ENCODE measurements around the gene PSEN2. TPM values are rescaled to one million over a fixed set of nuclear protein-coding genes. Genes with fewer than 3 reads are reported as not detected.

The PSEN2 gene
- total RNA-seq, 1 experiment from 2014 or later, result 6.6 TPM

DNA sequence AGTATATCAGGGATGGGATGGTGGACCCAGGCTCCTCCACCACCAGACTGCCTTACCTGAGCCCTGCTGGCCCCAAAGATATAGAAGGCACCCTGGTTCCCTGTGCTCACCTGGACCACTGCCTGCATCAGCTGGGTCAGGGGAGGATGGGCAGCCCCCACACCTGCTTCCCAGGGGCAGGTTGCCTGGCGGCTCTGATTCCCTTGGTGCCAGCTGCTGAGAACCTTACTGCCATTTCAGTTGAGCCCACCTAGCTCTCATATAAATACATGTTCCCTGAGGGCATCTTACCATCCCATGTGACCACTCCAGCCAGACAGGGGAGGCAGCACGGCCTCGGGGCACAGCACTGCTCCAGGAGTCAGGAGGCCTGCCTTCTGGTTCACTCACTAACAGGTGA lies 24.4 kb downstream of the PSEN2 start:
- CTCF ChIA-PET, result no interaction called here

DNA sequence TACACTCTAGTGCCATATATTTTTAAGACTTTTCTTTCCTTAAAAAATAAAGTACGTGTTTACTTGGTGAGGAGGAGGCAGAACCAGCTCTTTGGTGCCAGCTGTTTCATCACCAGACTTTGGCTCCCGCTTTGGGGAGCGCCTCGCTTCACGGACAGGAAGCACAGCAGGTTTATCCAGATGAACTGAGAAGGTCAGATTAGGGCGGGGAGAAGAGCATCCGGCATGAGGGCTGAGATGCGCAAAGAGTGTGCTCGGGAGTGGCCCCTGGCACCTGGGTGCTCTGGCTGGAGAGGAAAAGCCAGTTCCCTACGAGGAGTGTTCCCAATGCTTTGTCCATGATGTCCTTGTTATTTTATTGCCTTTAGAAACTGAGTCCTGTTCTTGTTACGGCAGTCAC lies 25.2 kb downstream of the PSEN2 start:
- ChIA-PET POLR2A (ENCODE audit: low non-redundant PET) (no interaction called here), CTCF (no interaction called here)
- DNase-seq (ENCODE audit: low spot score), result no peak
- Histone ChIP-seq H3K27ac (ENCODE audit: low read depth, low read length, poor library complexity, severe bottlenecking) (no peak overlapping the region), H3K27me3 (replicated peaks; ENCODE audit: insufficient read depth, low read depth, low read length, poor library complexity) (no peaks in the 10 kb centered on the region), H3K9me3 (ENCODE audit: low read depth, low read length, poor library complexity, severe bottlenecking) (no peaks in the 10 kb centered on the region), H3K4me3 (ENCODE audit: low read depth, low read length, poor library complexity, severe bottlenecking) (no peak overlapping the region), H3K4me1 (ENCODE audit: insufficient read depth, low read length, poor library complexity, severe bottlenecking) (no peaks in the 10 kb centered on the region), H3K36me3 (ENCODE audit: insufficient read depth, low read length, poor library complexity, severe bottlenecking) (no peaks in the 10 kb centered on the region)
- TF ChIP-seq EZH2 (IDR thresholded peaks at IDR 0.05; ENCODE audit: borderline replicate concordance, low read depth, low read length, poor library complexity, severe bottlenecking), result no peak
- TF ChIP-seq, protein P1, sequence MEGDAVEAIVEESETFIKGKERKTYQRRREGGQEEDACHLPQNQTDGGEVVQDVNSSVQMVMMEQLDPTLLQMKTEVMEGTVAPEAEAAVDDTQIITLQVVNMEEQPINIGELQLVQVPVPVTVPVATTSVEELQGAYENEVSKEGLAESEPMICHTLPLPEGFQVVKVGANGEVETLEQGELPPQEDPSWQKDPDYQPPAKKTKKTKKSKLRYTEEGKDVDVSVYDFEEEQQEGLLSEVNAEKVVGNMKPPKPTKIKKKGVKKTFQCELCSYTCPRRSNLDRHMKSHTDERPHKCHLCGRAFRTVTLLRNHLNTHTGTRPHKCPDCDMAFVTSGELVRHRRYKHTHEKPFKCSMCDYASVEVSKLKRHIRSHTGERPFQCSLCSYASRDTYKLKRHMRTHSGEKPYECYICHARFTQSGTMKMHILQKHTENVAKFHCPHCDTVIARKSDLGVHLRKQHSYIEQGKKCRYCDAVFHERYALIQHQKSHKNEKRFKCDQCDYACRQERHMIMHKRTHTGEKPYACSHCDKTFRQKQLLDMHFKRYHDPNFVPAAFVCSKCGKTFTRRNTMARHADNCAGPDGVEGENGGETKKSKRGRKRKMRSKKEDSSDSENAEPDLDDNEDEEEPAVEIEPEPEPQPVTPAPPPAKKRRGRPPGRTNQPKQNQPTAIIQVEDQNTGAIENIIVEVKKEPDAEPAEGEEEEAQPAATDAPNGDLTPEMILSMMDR (conservative IDR thresholded peaks at IDR 0.05; ENCODE audit: low read depth, low read length), result no peak
- intact Hi-C loops (cut with micrococcal nuclease; ENCODE audit: unreplicated experiment), result no loop called here
- BruUV-seq (replicated peaks), result no TSS peak

More for the DNA sequence above, 24.4 kb downstream of the PSEN2 start:
- Histone ChIP-seq H3K36me3 (ENCODE audit: insufficient read depth, low read length, poor library complexity, severe bottlenecking) (no peaks in the 10 kb centered on the region), H3K4me1 (ENCODE audit: insufficient read depth, low read length, poor library complexity, severe bottlenecking) (no peaks in the 10 kb centered on the region), H3K27ac (ENCODE audit: low read depth, low read length, poor library complexity, severe bottlenecking) (no peak overlapping the region), H3K27me3 (replicated peaks; ENCODE audit: insufficient read depth, low read depth, low read length, poor library complexity) (no peaks in the 10 kb centered on the region), H3K9me3 (ENCODE audit: low read depth, low read length, poor library complexity, severe bottlenecking) (no peaks in the 10 kb centered on the region), H3K4me3 (ENCODE audit: low read depth, low read length, poor library complexity, severe bottlenecking) (no peak overlapping the region)
- POLR2A ChIA-PET (ENCODE audit: low non-redundant PET), result no interaction called here
- DNase-seq (ENCODE audit: low spot score), result no peak
- TF ChIP-seq EZH2 (IDR thresholded peaks at IDR 0.05; ENCODE audit: borderline replicate concordance, low read depth, low read length, poor library complexity, severe bottlenecking), result no peak
- TF ChIP-seq, protein P1 (conservative IDR thresholded peaks at IDR 0.05; ENCODE audit: low read depth, low read length), result no peak
- no TSS peak for BruUV-seq (replicated peaks)
- intact Hi-C loops (cut with micrococcal nuclease; ENCODE audit: unreplicated experiment), result no loop called here

DNA sequence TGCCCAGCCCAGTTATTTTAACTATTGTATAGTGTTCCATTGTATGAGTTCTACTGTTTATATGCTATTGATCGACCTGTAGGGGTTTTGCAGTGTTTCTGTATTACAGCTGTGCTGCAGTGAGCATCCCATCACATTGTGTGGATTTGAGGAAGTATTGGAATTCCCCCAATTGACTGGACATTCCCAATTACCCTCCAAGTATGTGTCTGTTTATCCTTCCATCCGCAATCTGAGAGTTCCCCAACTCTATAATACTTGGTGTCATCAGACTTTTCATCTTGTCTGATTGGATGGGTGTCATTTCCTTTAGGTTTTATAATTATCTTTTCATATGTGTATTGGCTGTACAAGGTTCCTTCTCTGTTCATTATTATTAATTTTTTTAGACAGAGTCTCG lies 27.8 kb downstream of the PSEN2 start:
- no peaks in the 10 kb centered on the region for H3K9me3 ChIP-seq (ENCODE audit: low read depth, low read length, poor library complexity, severe bottlenecking)
- H3K36me3 ChIP-seq (ENCODE audit: insufficient read depth, low read length, poor library complexity, severe bottlenecking), result no peaks in the 10 kb centered on the region
- no peaks in the 10 kb centered on the region for H3K4me1 ChIP-seq (ENCODE audit: insufficient read depth, low read length, poor library complexity, severe bottlenecking)
- TF ChIP-seq EZH2 (IDR thresholded peaks at IDR 0.05; ENCODE audit: borderline replicate concordance, low read depth, low read length, poor library complexity, severe bottlenecking), result no peak
- TF ChIP-seq, protein P1 (conservative IDR thresholded peaks at IDR 0.05; ENCODE audit: low read depth, low read length), result no peak
- DNase-seq (ENCODE audit: low spot score), result no peak
- no peak overlapping the region for H3K4me3 ChIP-seq (ENCODE audit: low read depth, low read length, poor library complexity, severe bottlenecking)
- H3K27me3 ChIP-seq (replicated peaks; ENCODE audit: insufficient read depth, low read depth, low read length, poor library complexity), result no peaks in the 10 kb centered on the region
- POLR2A ChIA-PET (ENCODE audit: low non-redundant PET), result no interaction called here
- intact Hi-C loops (cut with micrococcal nuclease; ENCODE audit: unreplicated experiment), result no loop called here
- no TSS peak for BruUV-seq (replicated peaks)
- CTCF ChIA-PET, result no interaction called here
- H3K27ac ChIP-seq (ENCODE audit: low read depth, low read length, poor library complexity, severe bottlenecking), result no peak overlapping the region

All from A673 (cell line).